Prostate gland (tissue), 2 donors: ENCODE data around the gene RNF25. TPM values are rescaled to one million over a fixed set of nuclear protein-coding genes. Genes with fewer than 3 reads are reported as not detected.

ENCODE experiments used
- DNase-seq: peaks from one replicate; pipeline ENCODE4 v3.0.0-alpha.2; 2019; ENCODE audit warnings: low spot score
- H3K27ac ChIP-seq, 2 donors: fragments of 200-600 bp; sonication (generic); 2 replicates each; pipeline ENCODE4 v1.5.1; 2017 to 2019
- H3K27me3 ChIP-seq: fragments of 200-600 bp; sonication (generic); replicated peaks from 2 replicates; pipeline ENCODE4 v1.5.1; 2019; ENCODE audit not compliant: insufficient read depth
- H3K36me3 ChIP-seq, 2 donors: fragments of 200-600 bp; sonication (generic); 1 replicate in 1 of 2; 2 replicates in 1 of 2; pipeline versions ENCODE4 v1.5.1 to v1.8.1; 2017 to 2019
- H3K4me1 ChIP-seq: fragments of 200-600 bp; sonication (generic); replicated peaks from 2 replicates; pipeline ENCODE4 v1.5.1; 2019
- H3K4me3 ChIP-seq, 2 donors: fragments of 200-600 bp; sonication (generic); 2 replicates each; pipeline ENCODE4 v1.5.1; 2017 to 2019
- H3K9me3 ChIP-seq: fragments of 200-600 bp; sonication (generic); 2 replicates; pipeline ENCODE4 v1.5.1; 2017
- POLR2A ChIP-seq: fragments of 450-650 bp; IDR thresholded peaks from one replicate; pipeline ENCODE4 v1.6.1; 2016; ENCODE audit warnings: antibody characterized with exemption, mild to moderate bottlenecking
- POLR2AphosphoS5 ChIP-seq: sonication (generic); formaldehyde crosslinking; IDR thresholded peaks from one replicate; pipeline ENCODE4 v1.6.1; 2017; ENCODE audit warnings: antibody characterized with exemption
- WGBS: methylation state at CpG from one replicate; pipeline ENCODE4 v1.1.5; 2018; 5-methylcytosine and 5-hydroxymethylcytosine counted together
- intact Hi-C: fragments of 100-400 bp; cut with DNase I; formaldehyde crosslinking; loops from one replicate; pipeline ENCODE4 v1.14.2; 2022
- total RNA-seq, 2 donors: library from RNA; depleted of rRNA; stranded (reverse); fragments of >200 nt; gene quantifications; one replicate each; pipeline ENCODE4 v1.1.0, GENCODE V29; 2016
- TF ChIP-seq, protein P1 (sequence below), 4 experiments: fragments of 200-600 bp in 2 of 4; fragments of 450-650 bp in 2 of 4; sonication (generic) in 2 of 4; IDR thresholded peaks; 1 replicate in 3 of 4; 2 replicates in 1 of 4; pipeline ENCODE4 v1.5.1; 2016 to 2019; ENCODE audit warnings: antibody characterized with exemption in 4 of 4, mild to moderate bottlenecking in 2 of 4, moderate library complexity in 2 of 4

Gene RNF25
- total RNA-seq, 2 donors from 2014 or later = 20.0 to 32.5 TPM

DNA sequence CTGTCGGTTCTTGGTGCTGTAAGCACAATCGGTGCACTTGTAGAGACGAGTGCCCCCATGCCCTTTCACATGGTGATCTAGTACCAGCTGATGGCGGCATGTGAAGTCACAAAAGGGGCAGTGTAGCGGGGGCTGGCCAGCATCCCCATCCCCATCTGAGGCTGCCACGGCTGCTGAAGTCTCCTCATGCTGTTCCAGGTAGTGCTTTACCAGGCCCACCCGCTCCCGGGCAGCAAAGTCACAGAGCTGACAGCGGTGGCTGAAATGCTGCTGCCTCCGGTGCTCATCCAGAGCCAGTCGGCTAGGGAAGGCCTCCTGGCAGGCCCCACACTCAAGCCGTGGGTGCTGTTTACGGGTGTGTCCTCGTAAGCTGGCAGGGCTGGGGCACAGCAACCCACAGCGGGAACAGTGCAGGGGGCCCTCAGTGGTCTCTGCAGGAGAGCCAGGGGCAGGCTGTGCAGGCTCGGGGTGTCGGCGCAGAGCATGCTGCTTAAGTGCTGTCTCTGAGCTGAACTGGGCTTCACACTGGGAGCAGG is 29.6 kb downstream of the RNF25 start:
- Histone ChIP-seq H3K4me1 (no peaks in the 10 kb centered on the region), H3K36me3 (peaks cover 16 to 41% of the 10 kb centered on the region in 2 donors)
- intact Hi-C loops = no loop called here

DNA sequence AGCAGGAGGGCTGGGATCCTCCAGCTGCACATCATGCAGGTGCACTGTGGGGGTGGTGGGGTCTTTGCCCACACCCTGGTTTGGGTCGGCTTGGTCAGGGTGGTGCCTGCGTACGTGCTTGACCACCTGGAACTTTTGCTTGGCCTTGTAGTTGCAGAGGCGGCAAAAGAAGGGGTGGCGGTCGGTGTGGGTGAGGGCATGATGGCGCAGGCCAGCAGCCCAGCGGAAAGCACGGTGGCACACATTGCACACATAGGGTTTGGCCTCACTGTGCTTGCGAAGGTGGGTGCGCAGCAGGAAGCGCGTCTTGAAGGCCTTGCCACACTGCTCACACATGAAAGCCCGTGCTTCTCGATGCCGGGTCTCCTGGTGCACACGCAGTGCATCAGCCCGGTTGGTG is 33.4 kb downstream of the RNF25 start:
- Histone ChIP-seq H3K27me3 (no peaks in the 10 kb centered on the region), H3K27ac (no peak overlapping the region), H3K4me3 (no peak overlapping the region), H3K36me3 (peaks cover 4 to 14% of the 10 kb centered on the region in 2 donors), H3K4me1 (no peaks in the 10 kb centered on the region), H3K9me3 (no peaks in the 10 kb centered on the region)
- no peak for DNase-seq
- intact Hi-C loops = no loop called here
- no peak for TF ChIP-seq POLR2A
- no peak for TF ChIP-seq POLR2AphosphoS5
- TF ChIP-seq, protein P1, sequence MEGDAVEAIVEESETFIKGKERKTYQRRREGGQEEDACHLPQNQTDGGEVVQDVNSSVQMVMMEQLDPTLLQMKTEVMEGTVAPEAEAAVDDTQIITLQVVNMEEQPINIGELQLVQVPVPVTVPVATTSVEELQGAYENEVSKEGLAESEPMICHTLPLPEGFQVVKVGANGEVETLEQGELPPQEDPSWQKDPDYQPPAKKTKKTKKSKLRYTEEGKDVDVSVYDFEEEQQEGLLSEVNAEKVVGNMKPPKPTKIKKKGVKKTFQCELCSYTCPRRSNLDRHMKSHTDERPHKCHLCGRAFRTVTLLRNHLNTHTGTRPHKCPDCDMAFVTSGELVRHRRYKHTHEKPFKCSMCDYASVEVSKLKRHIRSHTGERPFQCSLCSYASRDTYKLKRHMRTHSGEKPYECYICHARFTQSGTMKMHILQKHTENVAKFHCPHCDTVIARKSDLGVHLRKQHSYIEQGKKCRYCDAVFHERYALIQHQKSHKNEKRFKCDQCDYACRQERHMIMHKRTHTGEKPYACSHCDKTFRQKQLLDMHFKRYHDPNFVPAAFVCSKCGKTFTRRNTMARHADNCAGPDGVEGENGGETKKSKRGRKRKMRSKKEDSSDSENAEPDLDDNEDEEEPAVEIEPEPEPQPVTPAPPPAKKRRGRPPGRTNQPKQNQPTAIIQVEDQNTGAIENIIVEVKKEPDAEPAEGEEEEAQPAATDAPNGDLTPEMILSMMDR (IDR thresholded peaks at IDR 0.05) = no peak
- 95% methylated on average over 18 of the region's 18 CpGs for WGBS

More for the DNA sequence above, 29.6 kb downstream of the RNF25 start:
- TF ChIP-seq POLR2A (no peak), POLR2AphosphoS5 (no peak)
- TF ChIP-seq, protein P1 (IDR thresholded peaks at IDR 0.05) = no peak
- no peak overlapping the region for H3K4me3 ChIP-seq
- WGBS = 94% methylated on average over 18 of the region's 18 CpGs
- no peak for DNase-seq
- no peaks in the 10 kb centered on the region for H3K9me3 ChIP-seq
- no peaks in the 10 kb centered on the region for H3K27me3 ChIP-seq
- no peak overlapping the region for H3K27ac ChIP-seq

DNA sequence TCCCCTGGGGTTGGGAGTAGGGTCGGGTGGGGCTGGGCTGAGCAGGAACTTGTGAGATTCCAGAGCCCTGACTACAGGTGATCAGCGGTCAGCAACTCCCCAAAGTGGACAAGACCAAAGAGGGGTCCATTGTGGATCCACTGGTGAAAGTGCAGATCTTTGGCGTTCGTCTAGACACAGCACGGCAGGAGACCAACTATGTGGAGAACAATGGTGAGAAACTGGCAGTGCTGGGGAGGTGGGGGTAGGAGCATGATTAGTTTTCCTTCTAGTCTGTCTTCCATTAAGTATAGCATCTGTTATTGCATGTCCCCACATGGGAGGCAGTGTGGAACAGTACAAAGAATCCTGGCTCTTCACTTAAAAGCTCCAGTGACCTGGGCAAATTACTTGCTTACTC is 36.1 kb downstream of the RNF25 start:
- no peak for DNase-seq
- TF ChIP-seq, protein P1 (IDR thresholded peaks at IDR 0.05) = no peak
- TF ChIP-seq POLR2A = no peak
- TF ChIP-seq POLR2AphosphoS5 = no peak
- no peaks in the 10 kb centered on the region for H3K4me1 ChIP-seq
- H3K36me3 ChIP-seq = peaks cover 4 to 13% of the 10 kb centered on the region in 2 donors
- intact Hi-C loops = no loop called here
- no peak overlapping the region for H3K27ac ChIP-seq
- H3K27me3 ChIP-seq = no peaks in the 10 kb centered on the region
- no peaks in the 10 kb centered on the region for H3K9me3 ChIP-seq
- WGBS = 96% methylated on average over 5 of the region's 5 CpGs
- no peak overlapping the region for H3K4me3 ChIP-seq

DNA sequence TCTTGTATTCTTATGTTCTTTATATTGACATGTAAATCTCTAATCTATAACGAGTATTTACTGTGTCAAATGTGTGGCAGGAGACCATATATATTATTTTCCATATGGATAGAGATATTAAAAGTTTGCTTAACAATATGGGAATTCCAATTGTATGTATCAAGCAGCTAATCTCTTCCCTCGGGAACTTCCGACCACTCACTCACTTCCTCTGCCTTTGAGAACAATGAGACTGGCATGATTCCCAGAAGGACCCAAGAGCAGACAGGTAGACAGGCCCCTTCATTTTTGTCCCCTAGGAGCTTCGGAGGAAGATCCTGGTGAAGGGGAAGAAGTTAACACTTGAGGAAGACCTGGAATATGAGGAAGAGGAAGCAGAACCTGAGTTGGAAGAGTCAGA is 40.0 kb downstream of the RNF25 start:
- H3K4me1 ChIP-seq = no peaks in the 10 kb centered on the region
- no peak for DNase-seq
- H3K27ac ChIP-seq = no peak overlapping the region
- intact Hi-C loops = loop anchor here (5.0 kb wide), 1 partner anchor 40 kb away; no protein-coding TSS in a partner anchor
- WGBS = 55% methylated on average over 4 of the region's 4 CpGs
- no peaks in the 10 kb centered on the region for H3K9me3 ChIP-seq
- H3K36me3 ChIP-seq = no peaks in the 10 kb centered on the region
- H3K27me3 ChIP-seq = no peaks in the 10 kb centered on the region
- TF ChIP-seq, protein P1 (IDR thresholded peaks at IDR 0.05) = no peak
- TF ChIP-seq POLR2AphosphoS5 (no peak), POLR2A (no peak)
- H3K4me3 ChIP-seq = no peak overlapping the region

GRCh38 chr2:218627939-218628338 is 43.9 kb downstream of the RNF25 start:
- Histone ChIP-seq H3K9me3 (no peaks in the 10 kb centered on the region), H3K27ac (no peak overlapping the region), H3K27me3 (no peaks in the 10 kb centered on the region), H3K4me3 (no peak overlapping the region), H3K36me3 (no peaks in the 10 kb centered on the region), H3K4me1 (no peaks in the 10 kb centered on the region)
- no peak for DNase-seq
- 93% methylated on average over 4 of the region's 4 CpGs for WGBS
- TF ChIP-seq POLR2A = no peak
- TF ChIP-seq, protein P1 (IDR thresholded peaks at IDR 0.05) = no peak
- no peak for TF ChIP-seq POLR2AphosphoS5
- intact Hi-C loops = no loop called here
